B cell (primary cell): Measurements from ENCODE around the gene PEX19. TPM values are rescaled to one million over a fixed set of nuclear protein-coding genes. Genes with fewer than 3 reads are reported as not detected.
A peak's percentile ranks its signal among the peaks of the same experiment; 100 is the strongest.

Experiments
- ATAC-seq: fragments of 200-7000 bp; cut with Tn5 transposase; one replicate; pipeline ENCODE4 v1.10.0; 2021; ENCODE audit warnings: low read depth, mild to moderate bottlenecking, moderate number of reproducible peaks, moderate library complexity
- CTCF ChIA-PET: fragments of 350-600 bp; sonication (Branson Sonifier 250); formaldehyde crosslinking; loops from one replicate; lab custom pipeline; 2021; ENCODE audit warnings: antibody characterized with exemption, inconsistent platforms; lab: Charles Lee
- POLR2A ChIA-PET: fragments of 350-600 bp; sonication (Branson Sonifier 250); formaldehyde crosslinking; loops from one replicate; lab custom pipeline; 2021; ENCODE audit warnings: antibody characterized with exemption; lab: Charles Lee
- DNase-seq: peaks from one replicate; pipeline ENCODE4 v3.0.0; 2013
- H2AFZ ChIP-seq: 2 replicates; pipeline ENCODE4 v1.6.1; 2012; ENCODE audit warnings: mild to moderate bottlenecking, low read depth, low read length; ENCODE audit not compliant: insufficient read depth, poor library complexity, severe bottlenecking
- H3K27ac ChIP-seq, 2 donors: 1 replicate in 1 of 2; 2 replicates in 1 of 2; pipeline ENCODE4 v1.5.1; 2012 to 2013; ENCODE audit warnings: low read length in 2 of 2, mild to moderate bottlenecking in 2 of 2, moderate library complexity in 1 of 2
- H3K27me3 ChIP-seq, 4 experiments: fragments of 200-600 bp in 1 of 4; sonication (generic) in 1 of 4; replicated peaks in 1 of 4; 1 replicate in 2 of 4; 2 replicates in 2 of 4; pipeline versions ENCODE4 v1.6.1 to v1.7.0; 2013 to 2016; ENCODE audit warnings: low read length in 3 of 4, mild to moderate bottlenecking in 2 of 4, mixed read lengths in 1 of 4, moderate library complexity in 1 of 4; ENCODE audit not compliant: insufficient read depth in 4 of 4, control insufficient read depth in 3 of 4; ENCODE audit errors: control extremely low read depth in 1 of 4
- H3K36me3 ChIP-seq, 2 experiments: replicated peaks in 1 of 2; 1 replicate in 1 of 2; 2 replicates in 1 of 2; pipeline versions ENCODE4 v1.6.1 to v1.7.1; 2013; ENCODE audit warnings: low read length in 1 of 2; ENCODE audit not compliant: insufficient read depth in 2 of 2, control insufficient read depth in 1 of 2; ENCODE audit errors: control extremely low read depth in 1 of 2, extremely low read depth in 1 of 2
- H3K4me1 ChIP-seq, 2 donors: fragments of 200-600 bp in 1 of 2; sonication (generic) in 1 of 2; 1 replicate in 1 of 2; 2 replicates in 1 of 2; pipeline versions ENCODE4 v1.5.1 to v1.6.1; 2013 to 2017; ENCODE audit warnings: low read length in 2 of 2; ENCODE audit not compliant: control insufficient read depth in 2 of 2, insufficient read depth in 2 of 2
- H3K4me2 ChIP-seq: replicated peaks from 2 replicates; pipeline ENCODE3; 2012; ENCODE audit warnings: mild to moderate bottlenecking, low read depth, low read length; ENCODE audit not compliant: poor library complexity, severe bottlenecking
- H3K4me3 ChIP-seq, 5 experiments: fragments of 200-600 bp in 1 of 5; sonication (generic) in 1 of 5; 1 replicate in 3 of 5; 2 replicates in 2 of 5; pipeline versions ENCODE4 v1.5.1 to v1.7.0; 2011 to 2016; ENCODE audit warnings: low read length in 4 of 5, mild to moderate bottlenecking in 4 of 5, low read depth in 2 of 5, control low read depth in 1 of 5, moderate library complexity in 1 of 5; ENCODE audit not compliant: insufficient read depth in 1 of 5; ENCODE audit errors: control extremely low read depth in 1 of 5, extremely low read depth in 1 of 5
- H3K79me2 ChIP-seq: fragments of 200-600 bp; sonication (generic); one replicate; pipeline ENCODE4 v1.6.0; 2016; ENCODE audit warnings: low read length; ENCODE audit not compliant: control insufficient read depth, insufficient read depth
- H3K9ac ChIP-seq: fragments of 200-600 bp; sonication (generic); 2 replicates; pipeline ENCODE4 v1.6.1; 2017; ENCODE audit warnings: mild to moderate bottlenecking, low read length, moderate library complexity
- H3K9me3 ChIP-seq, 3 donors: one replicate each; pipeline versions ENCODE4 v1.6.1 to v1.7.1; 2013; ENCODE audit warnings: low read length in 2 of 3; ENCODE audit not compliant: control insufficient read depth in 2 of 3, insufficient read depth in 1 of 3; ENCODE audit errors: control extremely low read depth in 1 of 3
- H4K20me1 ChIP-seq: 2 replicates; pipeline ENCODE4 v1.6.0; 2012; ENCODE audit warnings: mild to moderate bottlenecking, low read length; ENCODE audit not compliant: insufficient read depth, control insufficient read depth, poor library complexity, severe bottlenecking
- H3K27ac Mint-ChIP-seq: one replicate; pipeline ENCODE4 v1.8.0; 2021; ENCODE audit warnings: mixed read lengths
- H3K27me3 Mint-ChIP-seq: one replicate; pipeline ENCODE4 v1.8.0; 2021; ENCODE audit warnings: mixed read lengths
- H3K4me1 Mint-ChIP-seq: one replicate; pipeline ENCODE4 v1.8.0; 2021; ENCODE audit warnings: mixed read lengths
- H3K4me3 Mint-ChIP-seq: one replicate; pipeline ENCODE4 v1.8.0; 2021; ENCODE audit warnings: mixed read lengths
- H3K9me3 Mint-ChIP-seq: one replicate; pipeline ENCODE4 v1.8.0; 2022; ENCODE audit warnings: mixed read lengths; ENCODE audit not compliant: insufficient read depth
- CTCF ChIP-seq: fragments of 200-600 bp; IDR thresholded peaks from one replicate; pipeline ENCODE4 v1.8.0; 2022; ENCODE audit warnings: antibody characterized with exemption, mild to moderate bottlenecking
- EZH2 ChIP-seq: IDR thresholded peaks from 2 replicates; pipeline ENCODE4 v1.6.1; 2012; ENCODE audit warnings: borderline replicate concordance, low read depth, mild to moderate bottlenecking, moderate library complexity, low read length; ENCODE audit not compliant: insufficient read depth, poor library complexity, severe bottlenecking
- WGBS: methylation state at CpG from one replicate; pipeline ENCODE4 v1.1.5; 2013; ENCODE audit warnings: missing lambda C conversion rate; ENCODE audit not compliant: insufficient coverage; 5-methylcytosine and 5-hydroxymethylcytosine counted together
- intact Hi-C: fragments of 100-400 bp; cut with micrococcal nuclease; formaldehyde crosslinking; loops from one replicate; pipeline ENCODE4 v1.10.0; 2022
- polyA plus RNA-seq: library from polyadenylated mRNA; depleted of rRNA; stranded (reverse); fragments of >200 nt; gene quantifications from 2 replicates; pipeline ENCODE4 v1.2.3, GENCODE V29; 2012
- total RNA-seq, 2 donors: library from RNA; stranded (reverse); fragments of 120-200 nt in 1 of 2; gene quantifications; 1 replicate in 1 of 2; 2 replicates in 1 of 2; pipeline versions ENCODE4 v1.2.3 to v1.2.4, GENCODE V29; 2013 to 2022

PEX19 gene
- total and polyA plus RNA-seq, 2 donors (not counting 1 experiment from before 2014, with no cell fraction given): 20.3 to 56.0 TPM

- ATAC-seq (no peak), DNase-seq (peak; percentile 29)
- 83% methylated on average over 1 of the region's 6 CpGs for WGBS
- Histone ChIP-seq H3K4me2 (peak overlapping the region; percentile 90), H2AFZ (peak overlapping the region; percentile 83), H3K9me3 (no peaks in the 10 kb centered on the region), H3K4me3 (peak overlapping the region in 2 of 5 experiments; percentile 96 to 100), H3K79me2 (peaks cover 63% of the 10 kb centered on the region), H3K27me3 (no peaks in the 10 kb centered on the region), H3K9ac (peak overlapping the region; percentile 97), H3K36me3 (peaks cover 5 to 11% of the 10 kb centered on the region in 2 experiments), H4K20me1 (no peaks in the 10 kb centered on the region), H3K4me1 (peaks cover 20 to 22% of the 10 kb centered on the region in 2 donors), H3K27ac (peak overlapping the region; percentile 96 to 97)
- CTCF ChIA-PET: interaction anchor here (0.9 to 4.0 kb wide), 10 partner anchors 9 to 175 kb away, joined by 3 to 33 read pairs (median 4); no protein-coding TSS in a partner anchor
- peaks cover 47% of the 10 kb centered on the region for H3K4me1 Mint-ChIP-seq
- H3K27ac Mint-ChIP-seq: peak overlapping the region; percentile 69
- H3K4me3 Mint-ChIP-seq: peak overlapping the region; percentile 100
- no peaks in the 10 kb centered on the region for H3K27me3 Mint-ChIP-seq
- H3K9me3 Mint-ChIP-seq: no peaks in the 10 kb centered on the region
- TF ChIP-seq EZH2: no peak
- no peak for TF ChIP-seq CTCF
- POLR2A ChIA-PET: interaction anchor here (0.6 to 0.9 kb wide), 5 partner anchors 9 to 337 kb away, joined by 3 to 6 read pairs (median 4); partner anchors contain the start of gene PEX19
- intact Hi-C loops: no loop called here
Measured at GRCh38 chr1:160260406-160261382, 24.2 kb downstream of the PEX19 start.
